HepG2 (cell line): Measurements from ENCODE around the gene HUNK. TPM values are rescaled to one million over a fixed set of nuclear protein-coding genes. Genes with fewer than 3 reads are reported as not detected.

ENCODE experiments used
- FOXJ3 ChIP-seq: sonication (generic); formaldehyde crosslinking; IDR thresholded peaks from 2 replicates; pipeline ENCODE4 v1.4.0; 2020; ENCODE audit warnings: missing genetic modification reagents, mild to moderate bottlenecking, borderline replicate concordance
- HNRNPL ChIP-seq: fragments of 200-400 bp; formaldehyde crosslinking; IDR thresholded peaks from 2 replicates; pipeline ENCODE4 v1.6.1; 2017; ENCODE audit warnings: mild to moderate bottlenecking, low read depth, low read length
- HOXA3 ChIP-seq: sonication (generic); formaldehyde crosslinking; IDR thresholded peaks from 2 replicates; pipeline ENCODE4 v1.5.0; 2020; ENCODE audit warnings: missing genetic modification reagents
- ISX ChIP-seq: sonication (generic); formaldehyde crosslinking; conservative IDR thresholded peaks from 2 replicates; pipeline ENCODE4 v1.5.0; 2020; ENCODE audit warnings: missing genetic modification reagents
- KDM5B ChIP-seq: sonication (generic); formaldehyde crosslinking; IDR thresholded peaks from 2 replicates; pipeline ENCODE4 v1.4.0; 2020; ENCODE audit warnings: missing genetic modification reagents, mild to moderate bottlenecking, borderline replicate concordance
- MED1 ChIP-seq: sonication (generic); formaldehyde crosslinking; IDR thresholded peaks from 2 replicates; pipeline ENCODE4 v1.4.0; 2020; ENCODE audit warnings: missing genetic modification reagents
- MEIS1 ChIP-seq: sonication (generic); formaldehyde crosslinking; IDR thresholded peaks from 2 replicates; pipeline ENCODE4 v1.9.0; 2021; ENCODE audit warnings: mild to moderate bottlenecking, missing genetic modification reagents, moderate library complexity, borderline replicate concordance
- PHF5A ChIP-seq: IDR thresholded peaks from one replicate; pipeline ENCODE4 v1.6.1; 2018; ENCODE audit warnings: low read depth, missing genetic modification reagents; ENCODE audit not compliant: unreplicated experiment
- SIX1 ChIP-seq: sonication (generic); formaldehyde crosslinking; IDR thresholded peaks from 2 replicates; pipeline ENCODE4 v1.4.0; 2020; ENCODE audit warnings: missing genetic modification reagents, borderline replicate concordance
- ZNF33A ChIP-seq: sonication (generic); formaldehyde crosslinking; IDR thresholded peaks from 2 replicates; pipeline ENCODE4 v1.5.1; 2020; ENCODE audit warnings: missing genetic modification reagents, mild to moderate bottlenecking, moderate library complexity, borderline replicate concordance
- ZNF768 ChIP-seq: sonication (generic); formaldehyde crosslinking; IDR thresholded peaks from 2 replicates; pipeline ENCODE4 v1.4.0; 2020; ENCODE audit warnings: missing genetic modification reagents
- polyA plus RNA-seq, 8 experiments: library from polyadenylated mRNA; depleted of rRNA in 3 of 8; stranded (reverse) in 7 of 8; unstranded in 1 of 8; fragments of >200 nt; fragmentation: Illumina TruSeq in 4 of 8; extraction: Trizol in 4 of 8; gene quantifications; 2 replicates each; pipeline versions ENCODE4 v1.2.1 to v1.2.3, GENCODE V29; 2011 to 2016; ENCODE audit warnings: low read depth in 4 of 8, missing spikeins in 1 of 8, mixed read lengths in 1 of 8; ENCODE audit not compliant: insufficient read depth in 1 of 8
- total RNA-seq, 5 experiments: library from RNA; depleted of rRNA; stranded (reverse); fragments of >200 nt; fragmentation: Illumina TruSeq; extraction: Trizol; gene quantifications; 2 replicates each; pipeline ENCODE4 v1.2.3, GENCODE V29; 2016; ENCODE audit warnings: low read depth in 1 of 5
- TF ChIP-seq, protein P1 (sequence below): IDR thresholded peaks from 2 replicates; pipeline ENCODE4 v1.6.1; 2012; ENCODE audit warnings: inconsistent platforms
- TF ChIP-seq, protein P2 (sequence below): sonication (generic); formaldehyde crosslinking; IDR thresholded peaks from 2 replicates; pipeline ENCODE4 v1.5.0; 2020; ENCODE audit warnings: missing genetic modification reagents
- TF ChIP-seq, protein P3 (sequence below): sonication (generic); formaldehyde crosslinking; IDR thresholded peaks from 2 replicates; pipeline ENCODE4 v1.4.0; 2020; ENCODE audit warnings: mild to moderate bottlenecking, missing genetic modification reagents
- TF ChIP-seq, protein P4 (sequence below): sonication (generic); formaldehyde crosslinking; IDR thresholded peaks from 2 replicates; pipeline ENCODE4 v1.4.0; 2020; ENCODE audit warnings: missing genetic modification reagents
- TF ChIP-seq, protein P5 (sequence below): sonication (generic); formaldehyde crosslinking; IDR thresholded peaks from 2 replicates; pipeline ENCODE4 v1.4.0; 2020; ENCODE audit warnings: mild to moderate bottlenecking, missing genetic modification reagents
- TF ChIP-seq, protein P6 (sequence below): sonication (generic); formaldehyde crosslinking; IDR thresholded peaks from 2 replicates; pipeline ENCODE4 v1.4.0; 2020; ENCODE audit warnings: missing genetic modification reagents

Gene HUNK
- total and polyA plus RNA-seq, 2 of the 13 experiments (the other 11 are each of a cell fraction or from before 2014, with no cell fraction given) = 1.8 to 1.9 TPM

DNA sequence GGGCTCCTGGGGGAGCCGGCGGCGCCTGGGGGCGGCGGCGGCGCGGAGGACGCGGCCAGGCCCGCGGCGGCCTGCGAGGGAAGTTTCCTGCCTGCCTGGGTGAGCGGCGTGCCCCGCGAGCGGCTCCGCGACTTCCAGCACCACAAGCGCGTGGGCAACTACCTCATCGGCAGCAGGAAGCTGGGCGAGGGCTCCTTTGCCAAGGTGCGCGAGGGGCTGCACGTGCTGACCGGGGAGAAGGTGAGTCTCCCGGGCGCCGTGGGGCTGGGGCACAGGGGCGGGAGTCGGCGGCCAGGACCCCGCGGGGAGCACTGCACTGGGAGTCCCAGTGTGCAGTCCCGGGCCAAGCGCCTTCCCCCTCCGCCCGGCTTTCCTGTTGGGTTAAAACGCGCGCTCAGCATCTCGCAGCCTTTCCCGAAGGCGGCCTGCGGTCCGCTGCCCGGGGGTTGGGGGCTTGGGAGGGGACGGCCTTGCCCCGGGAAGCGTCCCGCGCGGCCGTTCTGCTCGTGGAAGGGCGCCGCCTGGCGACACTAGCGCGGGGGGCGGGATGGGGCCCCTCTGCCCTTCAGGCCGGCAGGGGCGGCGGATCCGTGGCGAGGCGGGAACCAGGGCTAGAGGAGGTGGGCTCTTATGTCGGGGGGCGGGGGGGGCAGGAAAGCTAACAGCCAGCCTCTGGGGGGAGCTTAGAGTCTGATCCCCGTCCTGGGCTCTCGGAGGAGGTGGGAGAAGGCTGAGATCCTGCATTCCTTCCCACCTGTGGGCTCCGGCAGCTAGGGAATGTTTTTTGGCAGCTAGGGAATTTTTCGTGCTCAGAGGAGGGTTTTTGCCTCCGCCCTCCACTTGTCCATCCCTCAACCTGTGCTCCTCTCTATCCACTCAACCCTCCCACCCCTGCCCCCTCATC, 1.1 kb downstream of the HUNK start (continued):
- TF ChIP-seq, protein P1, sequence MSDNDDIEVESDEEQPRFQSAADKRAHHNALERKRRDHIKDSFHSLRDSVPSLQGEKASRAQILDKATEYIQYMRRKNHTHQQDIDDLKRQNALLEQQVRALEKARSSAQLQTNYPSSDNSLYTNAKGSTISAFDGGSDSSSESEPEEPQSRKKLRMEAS = peak; percentile 58
- TF ChIP-seq, protein P2, sequence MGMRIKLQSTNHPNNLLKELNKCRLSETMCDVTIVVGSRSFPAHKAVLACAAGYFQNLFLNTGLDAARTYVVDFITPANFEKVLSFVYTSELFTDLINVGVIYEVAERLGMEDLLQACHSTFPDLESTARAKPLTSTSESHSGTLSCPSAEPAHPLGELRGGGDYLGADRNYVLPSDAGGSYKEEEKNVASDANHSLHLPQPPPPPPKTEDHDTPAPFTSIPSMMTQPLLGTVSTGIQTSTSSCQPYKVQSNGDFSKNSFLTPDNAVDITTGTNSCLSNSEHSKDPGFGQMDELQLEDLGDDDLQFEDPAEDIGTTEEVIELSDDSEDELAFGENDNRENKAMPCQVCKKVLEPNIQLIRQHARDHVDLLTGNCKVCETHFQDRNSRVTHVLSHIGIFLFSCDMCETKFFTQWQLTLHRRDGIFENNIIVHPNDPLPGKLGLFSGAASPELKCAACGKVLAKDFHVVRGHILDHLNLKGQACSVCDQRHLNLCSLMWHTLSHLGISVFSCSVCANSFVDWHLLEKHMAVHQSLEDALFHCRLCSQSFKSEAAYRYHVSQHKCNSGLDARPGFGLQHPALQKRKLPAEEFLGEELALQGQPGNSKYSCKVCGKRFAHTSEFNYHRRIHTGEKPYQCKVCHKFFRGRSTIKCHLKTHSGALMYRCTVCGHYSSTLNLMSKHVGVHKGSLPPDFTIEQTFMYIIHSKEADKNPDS (CRISPR knock-in tag) = 0 out of 2 replicates have a peak, but pooled peaks have one; percentile 73
- TF ChIP-seq FOXJ3 (CRISPR knock-in tag) (no peak), ZNF768 (CRISPR knock-in tag) (peak; percentile 31; the same call in 1 of the 2 replicates), ISX (CRISPR knock-in tag) (no peak), SIX1 (CRISPR knock-in tag) (no peak), HNRNPL (no peak), KDM5B (CRISPR knock-in tag) (peak; percentile 22; the same call in 1 of the 2 replicates), MED1 (CRISPR knock-in tag) (0 out of 2 replicates have a peak, but pooled peaks have one; percentile 15), ZNF33A (CRISPR knock-in tag) (no peak), PHF5A (CRISPR knock-in tag) (no peak), HOXA3 (0 out of 2 replicates have a peak, but pooled peaks have one; percentile 40), MEIS1 (CRISPR knock-in tag) (no peak)
- TF ChIP-seq, protein P3, sequence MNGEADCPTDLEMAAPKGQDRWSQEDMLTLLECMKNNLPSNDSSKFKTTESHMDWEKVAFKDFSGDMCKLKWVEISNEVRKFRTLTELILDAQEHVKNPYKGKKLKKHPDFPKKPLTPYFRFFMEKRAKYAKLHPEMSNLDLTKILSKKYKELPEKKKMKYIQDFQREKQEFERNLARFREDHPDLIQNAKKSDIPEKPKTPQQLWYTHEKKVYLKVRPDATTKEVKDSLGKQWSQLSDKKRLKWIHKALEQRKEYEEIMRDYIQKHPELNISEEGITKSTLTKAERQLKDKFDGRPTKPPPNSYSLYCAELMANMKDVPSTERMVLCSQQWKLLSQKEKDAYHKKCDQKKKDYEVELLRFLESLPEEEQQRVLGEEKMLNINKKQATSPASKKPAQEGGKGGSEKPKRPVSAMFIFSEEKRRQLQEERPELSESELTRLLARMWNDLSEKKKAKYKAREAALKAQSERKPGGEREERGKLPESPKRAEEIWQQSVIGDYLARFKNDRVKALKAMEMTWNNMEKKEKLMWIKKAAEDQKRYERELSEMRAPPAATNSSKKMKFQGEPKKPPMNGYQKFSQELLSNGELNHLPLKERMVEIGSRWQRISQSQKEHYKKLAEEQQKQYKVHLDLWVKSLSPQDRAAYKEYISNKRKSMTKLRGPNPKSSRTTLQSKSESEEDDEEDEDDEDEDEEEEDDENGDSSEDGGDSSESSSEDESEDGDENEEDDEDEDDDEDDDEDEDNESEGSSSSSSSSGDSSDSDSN = peak; percentile 55
- TF ChIP-seq, protein P4, sequence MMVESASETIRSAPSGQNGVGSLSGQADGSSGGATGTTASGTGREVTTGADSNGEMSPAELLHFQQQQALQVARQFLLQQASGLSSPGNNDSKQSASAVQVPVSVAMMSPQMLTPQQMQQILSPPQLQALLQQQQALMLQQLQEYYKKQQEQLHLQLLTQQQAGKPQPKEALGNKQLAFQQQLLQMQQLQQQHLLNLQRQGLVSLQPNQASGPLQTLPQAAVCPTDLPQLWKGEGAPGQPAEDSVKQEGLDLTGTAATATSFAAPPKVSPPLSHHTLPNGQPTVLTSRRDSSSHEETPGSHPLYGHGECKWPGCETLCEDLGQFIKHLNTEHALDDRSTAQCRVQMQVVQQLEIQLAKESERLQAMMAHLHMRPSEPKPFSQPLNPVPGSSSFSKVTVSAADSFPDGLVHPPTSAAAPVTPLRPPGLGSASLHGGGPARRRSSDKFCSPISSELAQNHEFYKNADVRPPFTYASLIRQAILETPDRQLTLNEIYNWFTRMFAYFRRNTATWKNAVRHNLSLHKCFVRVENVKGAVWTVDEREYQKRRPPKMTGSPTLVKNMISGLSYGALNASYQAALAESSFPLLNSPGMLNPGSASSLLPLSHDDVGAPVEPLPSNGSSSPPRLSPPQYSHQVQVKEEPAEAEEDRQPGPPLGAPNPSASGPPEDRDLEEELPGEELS (CRISPR knock-in tag) = no peak; the same call in 1 of the 2 replicates
- TF ChIP-seq, protein P5, sequence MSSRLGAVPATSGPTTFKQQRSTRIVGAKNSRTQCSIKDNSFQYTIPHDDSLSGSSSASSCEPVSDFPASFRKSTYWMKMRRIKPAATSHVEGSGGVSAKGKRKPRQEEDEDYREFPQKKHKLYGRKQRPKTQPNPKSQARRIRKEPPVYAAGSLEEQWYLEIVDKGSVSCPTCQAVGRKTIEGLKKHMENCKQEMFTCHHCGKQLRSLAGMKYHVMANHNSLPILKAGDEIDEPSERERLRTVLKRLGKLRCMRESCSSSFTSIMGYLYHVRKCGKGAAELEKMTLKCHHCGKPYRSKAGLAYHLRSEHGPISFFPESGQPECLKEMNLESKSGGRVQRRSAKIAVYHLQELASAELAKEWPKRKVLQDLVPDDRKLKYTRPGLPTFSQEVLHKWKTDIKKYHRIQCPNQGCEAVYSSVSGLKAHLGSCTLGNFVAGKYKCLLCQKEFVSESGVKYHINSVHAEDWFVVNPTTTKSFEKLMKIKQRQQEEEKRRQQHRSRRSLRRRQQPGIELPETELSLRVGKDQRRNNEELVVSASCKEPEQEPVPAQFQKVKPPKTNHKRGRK (CRISPR knock-in tag) = no peak
- TF ChIP-seq, protein P6, sequence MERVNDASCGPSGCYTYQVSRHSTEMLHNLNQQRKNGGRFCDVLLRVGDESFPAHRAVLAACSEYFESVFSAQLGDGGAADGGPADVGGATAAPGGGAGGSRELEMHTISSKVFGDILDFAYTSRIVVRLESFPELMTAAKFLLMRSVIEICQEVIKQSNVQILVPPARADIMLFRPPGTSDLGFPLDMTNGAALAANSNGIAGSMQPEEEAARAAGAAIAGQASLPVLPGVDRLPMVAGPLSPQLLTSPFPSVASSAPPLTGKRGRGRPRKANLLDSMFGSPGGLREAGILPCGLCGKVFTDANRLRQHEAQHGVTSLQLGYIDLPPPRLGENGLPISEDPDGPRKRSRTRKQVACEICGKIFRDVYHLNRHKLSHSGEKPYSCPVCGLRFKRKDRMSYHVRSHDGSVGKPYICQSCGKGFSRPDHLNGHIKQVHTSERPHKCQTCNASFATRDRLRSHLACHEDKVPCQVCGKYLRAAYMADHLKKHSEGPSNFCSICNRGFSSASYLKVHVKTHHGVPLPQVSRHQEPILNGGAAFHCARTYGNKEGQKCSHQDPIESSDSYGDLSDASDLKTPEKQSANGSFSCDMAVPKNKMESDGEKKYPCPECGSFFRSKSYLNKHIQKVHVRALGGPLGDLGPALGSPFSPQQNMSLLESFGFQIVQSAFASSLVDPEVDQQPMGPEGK (CRISPR knock-in tag) = peak; percentile 96
